ENCODE data around the gene MESP2.

Gene MESP2

GRCh38 chr15:89732451-89733172 lies 43.5 kb upstream of the MESP2 start:
- peaks cover 5% of the 10 kb centered on the region for H3K27me3 ChIP-seq (ENCODE audit: insufficient read depth, poor library complexity, severe bottlenecking)
- no peak overlapping the region for H3K27ac ChIP-seq (replicated peaks)
- no peak for DNase-seq (ENCODE audit: low read depth in 1 of 2, low spot score in 1 of 2)
- TF ChIP-seq SPI1 (IDR thresholded peaks at IDR 0.05; ENCODE audit: borderline replicate concordance, low read depth), result no peak
- TF ChIP-seq, protein P1, sequence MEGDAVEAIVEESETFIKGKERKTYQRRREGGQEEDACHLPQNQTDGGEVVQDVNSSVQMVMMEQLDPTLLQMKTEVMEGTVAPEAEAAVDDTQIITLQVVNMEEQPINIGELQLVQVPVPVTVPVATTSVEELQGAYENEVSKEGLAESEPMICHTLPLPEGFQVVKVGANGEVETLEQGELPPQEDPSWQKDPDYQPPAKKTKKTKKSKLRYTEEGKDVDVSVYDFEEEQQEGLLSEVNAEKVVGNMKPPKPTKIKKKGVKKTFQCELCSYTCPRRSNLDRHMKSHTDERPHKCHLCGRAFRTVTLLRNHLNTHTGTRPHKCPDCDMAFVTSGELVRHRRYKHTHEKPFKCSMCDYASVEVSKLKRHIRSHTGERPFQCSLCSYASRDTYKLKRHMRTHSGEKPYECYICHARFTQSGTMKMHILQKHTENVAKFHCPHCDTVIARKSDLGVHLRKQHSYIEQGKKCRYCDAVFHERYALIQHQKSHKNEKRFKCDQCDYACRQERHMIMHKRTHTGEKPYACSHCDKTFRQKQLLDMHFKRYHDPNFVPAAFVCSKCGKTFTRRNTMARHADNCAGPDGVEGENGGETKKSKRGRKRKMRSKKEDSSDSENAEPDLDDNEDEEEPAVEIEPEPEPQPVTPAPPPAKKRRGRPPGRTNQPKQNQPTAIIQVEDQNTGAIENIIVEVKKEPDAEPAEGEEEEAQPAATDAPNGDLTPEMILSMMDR (IDR thresholded peaks at IDR 0.05; ENCODE audit: insufficient read depth, low read length), result no peak
- no peak for TF ChIP-seq POLR2AphosphoS5 (IDR thresholded peaks at IDR 0.05; ENCODE audit: low read depth)
- TF ChIP-seq, protein P2, sequence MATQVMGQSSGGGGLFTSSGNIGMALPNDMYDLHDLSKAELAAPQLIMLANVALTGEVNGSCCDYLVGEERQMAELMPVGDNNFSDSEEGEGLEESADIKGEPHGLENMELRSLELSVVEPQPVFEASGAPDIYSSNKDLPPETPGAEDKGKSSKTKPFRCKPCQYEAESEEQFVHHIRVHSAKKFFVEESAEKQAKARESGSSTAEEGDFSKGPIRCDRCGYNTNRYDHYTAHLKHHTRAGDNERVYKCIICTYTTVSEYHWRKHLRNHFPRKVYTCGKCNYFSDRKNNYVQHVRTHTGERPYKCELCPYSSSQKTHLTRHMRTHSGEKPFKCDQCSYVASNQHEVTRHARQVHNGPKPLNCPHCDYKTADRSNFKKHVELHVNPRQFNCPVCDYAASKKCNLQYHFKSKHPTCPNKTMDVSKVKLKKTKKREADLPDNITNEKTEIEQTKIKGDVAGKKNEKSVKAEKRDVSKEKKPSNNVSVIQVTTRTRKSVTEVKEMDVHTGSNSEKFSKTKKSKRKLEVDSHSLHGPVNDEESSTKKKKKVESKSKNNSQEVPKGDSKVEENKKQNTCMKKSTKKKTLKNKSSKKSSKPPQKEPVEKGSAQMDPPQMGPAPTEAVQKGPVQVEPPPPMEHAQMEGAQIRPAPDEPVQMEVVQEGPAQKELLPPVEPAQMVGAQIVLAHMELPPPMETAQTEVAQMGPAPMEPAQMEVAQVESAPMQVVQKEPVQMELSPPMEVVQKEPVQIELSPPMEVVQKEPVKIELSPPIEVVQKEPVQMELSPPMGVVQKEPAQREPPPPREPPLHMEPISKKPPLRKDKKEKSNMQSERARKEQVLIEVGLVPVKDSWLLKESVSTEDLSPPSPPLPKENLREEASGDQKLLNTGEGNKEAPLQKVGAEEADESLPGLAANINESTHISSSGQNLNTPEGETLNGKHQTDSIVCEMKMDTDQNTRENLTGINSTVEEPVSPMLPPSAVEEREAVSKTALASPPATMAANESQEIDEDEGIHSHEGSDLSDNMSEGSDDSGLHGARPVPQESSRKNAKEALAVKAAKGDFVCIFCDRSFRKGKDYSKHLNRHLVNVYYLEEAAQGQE (IDR thresholded peaks at IDR 0.05; ENCODE audit: insufficient replicate concordance, low read depth), result no peak
- no peak for TF ChIP-seq GABPA (IDR thresholded peaks at IDR 0.05; ENCODE audit: low read depth)
- no peak overlapping the region for H3K4me3 ChIP-seq (replicated peaks; ENCODE audit: insufficient read depth, low read length)

DNA sequence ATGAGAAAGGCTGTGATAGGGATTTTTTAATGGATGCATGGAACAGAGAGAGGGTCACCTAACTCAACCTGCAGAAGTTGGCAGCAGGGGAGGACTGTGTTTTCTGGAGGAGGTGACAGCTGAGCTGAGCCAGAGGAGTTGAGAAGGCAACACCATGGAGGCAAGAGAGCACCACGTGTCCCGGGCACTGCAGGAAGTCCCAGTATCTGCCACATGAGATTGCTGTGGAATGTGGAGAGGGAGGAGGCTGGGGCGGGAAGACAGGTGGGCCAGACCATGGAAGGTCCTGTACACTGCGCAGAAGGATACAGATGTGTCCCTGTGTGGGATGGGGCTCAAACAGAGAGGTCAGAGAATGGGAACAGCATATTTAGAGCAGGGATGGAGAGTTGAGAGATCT lies 40.4 kb upstream of the MESP2 start:
- Histone ChIP-seq H3K4me3 (replicated peaks; ENCODE audit: insufficient read depth, low read length) (no peak overlapping the region), H3K27ac (replicated peaks) (no peak overlapping the region), H3K27me3 (ENCODE audit: insufficient read depth, poor library complexity, severe bottlenecking) (peaks cover 5% of the 10 kb centered on the region)
- no peak for DNase-seq (ENCODE audit: low read depth in 1 of 2, low spot score in 1 of 2)
- TF ChIP-seq GABPA (IDR thresholded peaks at IDR 0.05; ENCODE audit: low read depth), result no peak
- no peak for TF ChIP-seq POLR2AphosphoS5 (IDR thresholded peaks at IDR 0.05; ENCODE audit: low read depth)
- TF ChIP-seq SPI1 (IDR thresholded peaks at IDR 0.05; ENCODE audit: borderline replicate concordance, low read depth), result no peak
- TF ChIP-seq, protein P2 (IDR thresholded peaks at IDR 0.05; ENCODE audit: insufficient replicate concordance, low read depth), result no peak
- TF ChIP-seq, protein P1 (IDR thresholded peaks at IDR 0.05; ENCODE audit: insufficient read depth, low read length), result no peak

DNA sequence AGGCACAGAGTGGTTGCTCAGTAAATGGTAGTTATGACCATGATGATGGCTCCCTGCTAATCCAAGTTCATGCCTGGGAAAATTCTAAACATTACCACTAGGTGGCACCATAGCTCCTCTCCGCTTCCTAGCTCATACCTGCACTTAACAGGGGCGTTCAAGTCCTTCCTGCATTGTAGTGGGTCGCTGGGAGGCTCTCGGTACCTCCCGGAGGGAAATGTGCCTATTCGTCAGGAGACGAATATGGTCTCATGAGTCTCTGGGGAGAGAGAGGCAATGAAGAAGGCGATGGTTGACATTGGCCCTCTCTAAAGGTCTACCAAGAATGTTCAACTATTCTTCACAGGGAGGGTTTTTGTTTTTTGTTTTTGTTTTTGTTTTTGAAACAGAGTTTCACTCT lies 36.0 kb upstream of the MESP2 start:
- H3K27me3 ChIP-seq (ENCODE audit: insufficient read depth, poor library complexity, severe bottlenecking), result no peaks in the 10 kb centered on the region
- TF ChIP-seq, protein P1 (IDR thresholded peaks at IDR 0.05; ENCODE audit: insufficient read depth, low read length), result peak; percentile 88
- TF ChIP-seq, protein P2 (IDR thresholded peaks at IDR 0.05; ENCODE audit: insufficient replicate concordance, low read depth), result no peak
- TF ChIP-seq SPI1 (IDR thresholded peaks at IDR 0.05; ENCODE audit: borderline replicate concordance, low read depth) (no peak), GABPA (IDR thresholded peaks at IDR 0.05; ENCODE audit: low read depth) (no peak), POLR2AphosphoS5 (IDR thresholded peaks at IDR 0.05; ENCODE audit: low read depth) (no peak)
- H3K4me3 ChIP-seq (replicated peaks; ENCODE audit: insufficient read depth, low read length), result no peak overlapping the region
- DNase-seq (ENCODE audit: low read depth in 1 of 2, low spot score in 1 of 2), result peak; percentile 51 to 67
- H3K27ac ChIP-seq (replicated peaks), result no peak overlapping the region
